HepG2 (cell line): ENCODE results near the gene PTGIS. TPM values are rescaled to one million over a fixed set of nuclear protein-coding genes. Genes with fewer than 3 reads are reported as not detected.

Experiments
- FOXM1 ChIP-seq: sonication (generic); formaldehyde crosslinking; IDR thresholded peaks from 2 replicates; pipeline ENCODE4 v1.5.0; 2020; ENCODE audit warnings: missing genetic modification reagents
- HOMEZ ChIP-seq: IDR thresholded peaks from 2 replicates; pipeline ENCODE4 v1.6.1; 2016; ENCODE audit warnings: low read depth
- HOXA7 ChIP-seq: sonication (generic); formaldehyde crosslinking; IDR thresholded peaks from 2 replicates; pipeline ENCODE4 v1.8.1; 2022; ENCODE audit warnings: mild to moderate bottlenecking, missing genetic modification reagents, moderate library complexity
- JARID2 ChIP-seq: sonication (generic); formaldehyde crosslinking; IDR thresholded peaks from 2 replicates; pipeline ENCODE4 v1.8.1; 2023; ENCODE audit warnings: missing genetic modification reagents, inconsistent platforms; ENCODE audit not compliant: insufficient replicate concordance
- MXD1 ChIP-seq: sonication (generic); formaldehyde crosslinking; IDR thresholded peaks from 2 replicates; pipeline ENCODE4 v1.4.0; 2020; ENCODE audit warnings: mild to moderate bottlenecking, missing genetic modification reagents
- PBX2 ChIP-seq: IDR thresholded peaks from 2 replicates; pipeline ENCODE4 v1.6.1; 2016; ENCODE audit warnings: control low read depth
- POGZ ChIP-seq: sonication (generic); formaldehyde crosslinking; IDR thresholded peaks from 2 replicates; pipeline ENCODE4 v1.4.0; 2020; ENCODE audit warnings: mild to moderate bottlenecking, missing genetic modification reagents
- PRDM4 ChIP-seq: sonication (generic); formaldehyde crosslinking; IDR thresholded peaks from 2 replicates; pipeline ENCODE4 v1.9.0; 2021; ENCODE audit warnings: missing genetic modification reagents, borderline replicate concordance
- TOE1 ChIP-seq: sonication (generic); formaldehyde crosslinking; IDR thresholded peaks from 2 replicates; pipeline ENCODE4 v1.4.0; 2020; ENCODE audit warnings: mild to moderate bottlenecking, missing genetic modification reagents
- TSC22D2 ChIP-seq: sonication (generic); formaldehyde crosslinking; IDR thresholded peaks from 2 replicates; pipeline ENCODE4 v1.5.1; 2020; ENCODE audit warnings: missing genetic modification reagents, mild to moderate bottlenecking, borderline replicate concordance
- U2AF2 ChIP-seq: fragments of 200-400 bp; formaldehyde crosslinking; IDR thresholded peaks from 2 replicates; pipeline ENCODE4 v1.6.1; 2017; ENCODE audit warnings: low read depth, mild to moderate bottlenecking, low read length
- ZEB1 ChIP-seq: IDR thresholded peaks from 2 replicates; pipeline ENCODE4 v1.6.1; 2012; ENCODE audit warnings: mild to moderate bottlenecking, low read depth, inconsistent platforms; ENCODE audit not compliant: insufficient replicate concordance
- ZNF124 ChIP-seq: sonication (generic); formaldehyde crosslinking; IDR thresholded peaks from 2 replicates; pipeline ENCODE4 v1.4.0; 2020; ENCODE audit warnings: missing genetic modification reagents
- ZNF350 ChIP-seq: sonication (generic); formaldehyde crosslinking; IDR thresholded peaks from 2 replicates; pipeline ENCODE4 v1.4.0; 2020; ENCODE audit warnings: mild to moderate bottlenecking, low read depth, missing genetic modification reagents, borderline replicate concordance
- ZNF468 ChIP-seq: sonication (generic); formaldehyde crosslinking; IDR thresholded peaks from 2 replicates; pipeline ENCODE4 v1.8.0; 2022; ENCODE audit warnings: mild to moderate bottlenecking, moderate library complexity, missing genetic modification reagents
- ZNF605 ChIP-seq: sonication (generic); formaldehyde crosslinking; IDR thresholded peaks from 2 replicates; pipeline ENCODE4 v1.8.0; 2022; ENCODE audit warnings: mild to moderate bottlenecking, missing genetic modification reagents
- ZNF614 ChIP-seq: IDR thresholded peaks from 2 replicates; pipeline ENCODE4 v1.6.1; 2018; ENCODE audit warnings: missing biosample characterization, missing genetic modification reagents, inconsistent platforms, borderline replicate concordance
- ZNF619 ChIP-seq: sonication (generic); formaldehyde crosslinking; IDR thresholded peaks from 2 replicates; pipeline ENCODE4 v1.4.0; 2020; ENCODE audit warnings: mild to moderate bottlenecking, missing genetic modification reagents
- ZNF839 ChIP-seq: sonication (generic); formaldehyde crosslinking; IDR thresholded peaks from 2 replicates; pipeline ENCODE4 v1.4.0; 2020; ENCODE audit warnings: missing genetic modification reagents, mild to moderate bottlenecking, borderline replicate concordance
- ZSCAN20 ChIP-seq: sonication (generic); formaldehyde crosslinking; IDR thresholded peaks from 2 replicates; pipeline ENCODE4 v1.4.0; 2020; ENCODE audit warnings: missing genetic modification reagents, mild to moderate bottlenecking, borderline replicate concordance
- polyA plus RNA-seq, 8 experiments: library from polyadenylated mRNA; depleted of rRNA in 3 of 8; stranded (reverse) in 7 of 8; unstranded in 1 of 8; fragments of >200 nt; fragmentation: Illumina TruSeq in 4 of 8; extraction: Trizol in 4 of 8; gene quantifications; 2 replicates each; pipeline versions ENCODE4 v1.2.1 to v1.2.3, GENCODE V29; 2011 to 2016; ENCODE audit warnings: low read depth in 4 of 8, missing spikeins in 1 of 8, mixed read lengths in 1 of 8; ENCODE audit not compliant: insufficient read depth in 1 of 8
- total RNA-seq, 5 experiments: library from RNA; depleted of rRNA; stranded (reverse); fragments of >200 nt; fragmentation: Illumina TruSeq; extraction: Trizol; gene quantifications; 2 replicates each; pipeline ENCODE4 v1.2.3, GENCODE V29; 2016; ENCODE audit warnings: low read depth in 1 of 5
- TF ChIP-seq, protein P1 (sequence below): sonication (generic); formaldehyde crosslinking; IDR thresholded peaks from 2 replicates; pipeline ENCODE4 v1.4.0; 2020; ENCODE audit warnings: missing genetic modification reagents
- TF ChIP-seq, protein P2 (sequence below): IDR thresholded peaks from 2 replicates; pipeline ENCODE4 v1.6.1; 2016; ENCODE audit warnings: low read depth, borderline replicate concordance

Gene PTGIS
- total and polyA plus RNA-seq, 2 of the 13 experiments (the other 11 are each of a cell fraction or from before 2014, with no cell fraction given), result not detected

DNA sequence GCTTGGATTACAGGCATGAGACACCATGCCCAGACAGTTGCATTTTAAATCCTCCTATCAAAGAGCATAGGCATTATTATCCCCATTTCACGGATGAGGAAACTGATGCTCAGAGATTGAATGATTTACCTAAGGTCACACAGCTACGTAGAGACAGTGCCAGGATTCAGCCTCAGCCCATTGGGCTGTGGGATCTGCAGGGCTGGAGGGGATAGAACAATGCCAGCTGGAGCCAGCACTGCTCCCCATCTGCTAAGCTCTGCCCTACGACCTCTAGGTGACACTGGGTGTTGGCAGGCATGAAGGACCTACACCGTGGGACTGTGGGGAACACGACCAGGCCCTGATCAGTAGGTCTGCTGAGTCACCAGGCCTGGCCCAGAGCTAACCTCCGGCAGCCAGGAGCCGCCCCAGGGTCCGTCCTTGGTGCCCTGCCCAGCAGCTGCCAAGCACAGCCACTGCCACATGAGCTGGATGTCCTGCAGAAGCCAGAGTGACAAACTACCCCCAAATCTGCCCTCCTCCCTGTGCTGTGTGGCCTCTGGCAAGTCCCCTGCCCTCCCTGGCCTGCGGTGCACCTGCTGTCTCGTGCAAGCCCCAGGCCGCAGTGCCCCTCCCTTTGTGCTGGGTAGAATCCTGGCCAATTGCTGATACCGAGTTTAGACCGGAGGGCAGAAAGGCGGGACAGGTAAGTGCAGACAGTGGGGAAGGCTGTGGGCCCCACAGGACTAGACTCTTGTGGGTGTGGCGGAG is 47.6 kb upstream of the PTGIS start (continued):
- TF ChIP-seq PBX2 (no peak), TOE1 (CRISPR knock-in tag) (no peak), ZNF614 (CRISPR knock-in tag) (no peak), PRDM4 (CRISPR knock-in tag) (no peak), ZEB1 (no peak), FOXM1 (CRISPR knock-in tag) (no peak), HOMEZ (CRISPR knock-in tag) (no peak), JARID2 (CRISPR knock-in tag) (no peak), HOXA7 (CRISPR knock-in tag) (no peak), ZNF839 (CRISPR knock-in tag) (no peak), TSC22D2 (CRISPR knock-in tag) (no peak), U2AF2 (no peak), ZNF605 (CRISPR knock-in tag) (no peak), MXD1 (CRISPR knock-in tag) (no peak; the same call in 1 of the 2 replicates), ZNF350 (CRISPR knock-in tag) (no peak), ZNF619 (peak; percentile 65; the same call in 1 of the 2 replicates), ZNF124 (CRISPR knock-in tag) (no peak; the same call in 1 of the 2 replicates), ZSCAN20 (CRISPR knock-in tag) (no peak), ZNF468 (CRISPR knock-in tag) (0 out of 2 replicates have a peak, but pooled peaks have one; percentile 65), POGZ (no peak; the same call in 1 of the 2 replicates)
- TF ChIP-seq, protein P1, sequence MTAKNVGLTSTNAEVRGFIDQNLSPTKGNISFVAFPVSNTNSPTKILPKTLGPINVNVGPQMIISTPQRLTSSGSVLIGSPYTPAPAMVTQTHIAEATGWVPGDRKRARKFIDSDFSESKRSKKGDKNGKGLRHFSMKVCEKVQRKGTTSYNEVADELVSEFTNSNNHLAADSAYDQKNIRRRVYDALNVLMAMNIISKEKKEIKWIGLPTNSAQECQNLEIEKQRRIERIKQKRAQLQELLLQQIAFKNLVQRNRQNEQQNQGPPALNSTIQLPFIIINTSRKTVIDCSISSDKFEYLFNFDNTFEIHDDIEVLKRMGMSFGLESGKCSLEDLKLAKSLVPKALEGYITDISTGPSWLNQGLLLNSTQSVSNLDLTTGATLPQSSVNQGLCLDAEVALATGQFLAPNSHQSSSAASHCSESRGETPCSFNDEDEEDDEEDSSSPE (CRISPR knock-in tag), result no peak
- TF ChIP-seq, protein P2, sequence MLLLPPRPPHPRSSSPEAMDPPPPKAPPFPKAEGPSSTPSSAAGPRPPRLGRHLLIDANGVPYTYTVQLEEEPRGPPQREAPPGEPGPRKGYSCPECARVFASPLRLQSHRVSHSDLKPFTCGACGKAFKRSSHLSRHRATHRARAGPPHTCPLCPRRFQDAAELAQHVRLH (CRISPR knock-in tag), result peak; percentile 44; the same call in 1 of the 2 replicates
